GM18499 (cell line): Measurements from ENCODE around the gene TMEM255B.
"Not testable (repeated sequence)": the region's sequence is repeated elsewhere in the genome, so short reads cannot be mapped to it uniquely, and the experiment has no call there.

Experiments used
- ATAC-seq: cut with Tn5 transposase; IDR thresholded peaks from one replicate; pipeline ENCODE4 v1.9.1; 2021; ENCODE audit warnings: moderate number of reproducible peaks; ENCODE audit not compliant: insufficient read depth, unreplicated experiment

Gene TMEM255B

DNA sequence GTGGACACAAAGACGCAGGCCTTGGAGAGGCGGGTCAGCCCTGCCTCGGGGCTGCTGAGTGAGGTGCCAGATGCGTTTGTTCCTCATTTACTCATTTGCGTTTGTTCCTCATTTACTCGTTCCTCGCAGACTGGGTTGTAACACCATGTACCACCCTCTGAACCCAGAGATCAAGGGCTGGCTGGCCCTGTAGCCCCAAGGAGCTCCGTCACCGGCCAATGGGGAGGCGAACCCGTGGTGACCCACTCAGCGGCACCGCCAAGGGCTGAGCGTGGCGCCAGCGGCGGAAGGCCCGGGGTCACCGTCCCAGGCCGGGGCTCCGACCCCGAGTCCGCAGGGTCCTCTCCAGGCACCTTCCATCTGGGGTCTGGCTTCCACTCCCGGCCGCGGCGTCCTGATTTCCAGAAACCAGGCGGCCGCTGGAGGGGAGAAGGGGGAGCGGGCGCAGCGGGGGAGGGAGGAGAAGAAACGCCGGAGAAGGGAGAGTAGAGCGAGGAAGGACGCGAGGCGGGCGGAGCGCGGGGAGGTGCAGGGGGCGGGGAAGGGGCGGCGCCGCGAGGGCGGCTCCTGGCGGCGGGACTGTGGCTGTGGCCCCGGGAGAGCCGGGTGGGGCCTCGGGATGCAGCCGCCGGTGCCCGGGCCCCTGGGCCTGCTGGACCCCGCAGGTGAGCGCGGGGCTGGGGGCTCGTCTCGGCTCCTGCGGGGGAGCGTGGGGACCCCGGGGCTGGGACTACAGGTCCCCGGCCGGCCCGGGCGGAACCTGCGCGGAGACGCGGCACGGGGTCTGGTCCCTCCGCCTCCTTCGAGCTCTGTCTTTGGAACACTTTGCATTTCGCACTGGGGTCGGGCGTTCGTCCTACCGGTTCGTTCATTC is at the start of gene TMEM255B:
Gene TMEM255B, plus strand, starts transcription at position 576 of the 874 bp plus-strand sequence. Its CDS starts 44 bp downstream, at position 620.
- ATAC-seq, result no peak

DNA sequence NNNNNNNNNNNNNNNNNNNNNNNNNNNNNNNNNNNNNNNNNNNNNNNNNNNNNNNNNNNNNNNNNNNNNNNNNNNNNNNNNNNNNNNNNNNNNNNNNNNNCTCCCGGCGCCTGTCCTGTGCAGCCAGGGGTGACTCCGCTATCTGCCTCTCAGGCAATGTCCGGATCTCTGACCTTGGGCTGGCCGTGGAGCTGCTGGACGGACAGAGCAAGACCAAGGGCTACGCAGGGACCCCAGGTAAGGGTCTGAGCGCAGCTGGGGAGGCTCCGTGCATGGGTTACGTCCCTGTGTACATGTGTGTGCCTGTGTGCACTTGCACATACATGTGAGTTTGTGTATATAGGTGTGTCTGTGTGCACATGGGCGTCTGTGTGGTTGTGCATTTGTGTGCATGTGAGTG is 36.1 kb upstream of the TMEM255B start:
- no peak for ATAC-seq

GRCh38 chr13:113723410-113724015 is 35.5 kb upstream of the TMEM255B start:
- no peak for ATAC-seq

- ATAC-seq, result no peak
These were observed 34.8 kb upstream of the TMEM255B start for GRCh38 chr13:113724016-113724758.

GRCh38 chr13:113724780-113725315 is 34.2 kb upstream of the TMEM255B start:
- no peak for ATAC-seq

- ATAC-seq, result not testable (repeated sequence)
These were observed 33.5 kb upstream of the TMEM255B start for GRCh38 chr13:113725329-113726105.

- ATAC-seq, result not testable (repeated sequence)
These were observed 32.8 kb upstream of the TMEM255B start for GRCh38 chr13:113726106-113726821.

DNA sequence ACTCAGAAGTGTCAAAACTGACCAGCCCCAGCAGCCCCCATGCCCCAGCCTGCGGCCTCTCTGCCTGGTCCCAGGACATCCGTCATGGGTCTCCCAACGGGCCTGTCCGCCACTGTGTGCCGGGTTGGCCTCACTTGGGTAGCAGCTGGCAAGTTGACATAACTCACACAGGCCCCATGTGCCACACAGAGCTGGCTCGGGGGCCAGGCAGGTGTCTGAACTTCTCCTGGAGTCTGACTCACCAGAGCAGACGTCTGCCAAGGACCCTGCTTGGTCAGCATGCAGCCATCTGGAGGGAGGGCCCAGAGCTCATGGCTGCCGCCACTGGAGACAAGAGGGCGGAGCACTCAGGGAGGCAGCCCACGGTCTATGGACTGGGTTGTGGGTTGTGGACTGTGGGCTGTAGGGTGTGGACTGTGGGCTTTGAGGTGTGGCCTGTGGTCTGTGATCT is 32.0 kb upstream of the TMEM255B start:
- no peak for ATAC-seq

GRCh38 chr13:113728571-113729054 is 30.4 kb upstream of the TMEM255B start:
- no peak for ATAC-seq

GRCh38 chr13:113729187-113730019 is 29.6 kb upstream of the TMEM255B start:
- ATAC-seq, result no peak

DNA sequence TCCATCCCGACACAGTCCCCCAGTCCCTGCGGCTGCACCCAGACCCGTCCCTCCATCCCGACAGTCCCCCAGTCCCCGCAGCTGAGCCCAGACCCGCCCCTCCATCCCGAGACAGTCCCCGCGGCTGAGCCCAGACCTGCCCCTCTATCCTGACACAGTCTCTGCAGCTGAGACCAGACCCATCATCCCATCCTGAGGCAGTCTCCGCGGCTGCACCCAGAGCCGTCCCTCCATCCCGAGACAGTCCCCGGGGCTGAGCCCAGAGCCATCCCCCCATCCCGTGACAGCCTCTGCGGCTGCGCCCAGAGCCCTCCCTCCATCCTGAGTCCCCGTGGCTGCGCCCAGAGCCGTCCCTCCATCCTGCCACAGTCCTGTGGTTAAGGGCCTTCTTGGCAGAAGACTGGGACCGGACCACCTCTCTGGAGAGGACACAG is 28.8 kb upstream of the TMEM255B start:
- no peak for ATAC-seq

GRCh38 chr13:113730831-113731191 is 28.2 kb upstream of the TMEM255B start:
- no peak for ATAC-seq

DNA sequence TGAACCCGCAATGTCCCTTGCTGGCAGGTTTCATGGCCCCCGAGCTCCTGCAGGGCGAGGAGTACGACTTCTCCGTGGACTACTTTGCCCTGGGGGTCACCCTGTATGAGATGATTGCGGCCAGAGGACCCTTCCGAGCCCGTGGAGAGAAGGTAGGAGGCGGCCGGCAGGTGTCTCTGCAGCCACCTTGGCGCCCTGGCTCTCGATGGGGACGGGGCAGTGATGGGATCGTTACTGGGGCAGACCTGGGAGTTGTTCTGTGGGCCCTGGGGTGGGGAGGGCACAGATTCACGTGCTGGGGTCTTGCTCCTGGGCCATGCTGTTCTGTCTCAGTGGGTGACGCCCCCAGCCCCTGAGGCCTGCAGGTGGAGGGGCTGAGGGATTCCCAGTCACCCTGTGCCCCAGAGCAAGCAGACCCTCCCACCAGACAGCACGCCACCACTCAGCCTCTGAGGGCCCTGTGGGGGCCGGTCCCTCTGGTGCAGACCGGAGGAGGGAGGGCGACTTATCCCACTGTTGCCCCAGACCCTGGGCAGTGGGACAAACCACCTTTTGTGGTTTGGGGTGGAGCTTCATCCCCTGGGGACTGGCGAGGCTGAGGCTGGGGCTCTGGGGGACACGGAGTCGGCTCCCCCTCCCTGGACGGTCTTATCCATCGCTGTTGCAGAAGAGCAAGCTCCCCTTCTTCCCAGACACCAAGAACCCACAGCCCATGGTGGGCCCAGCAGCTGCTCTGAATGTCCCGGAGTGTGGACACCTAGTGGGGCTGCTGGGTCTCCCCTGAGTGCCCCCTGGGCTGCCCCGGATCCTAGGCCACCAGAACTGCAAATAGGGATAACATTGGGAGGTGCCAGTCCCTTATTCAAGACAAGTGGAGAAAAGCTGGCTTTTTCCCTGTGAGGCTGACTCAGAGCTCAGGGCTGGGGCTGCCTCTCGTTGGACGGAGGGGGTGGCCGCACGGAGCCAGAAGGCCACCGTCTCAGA is 27.5 kb upstream of the TMEM255B start:
- ATAC-seq, result no peak

DNA sequence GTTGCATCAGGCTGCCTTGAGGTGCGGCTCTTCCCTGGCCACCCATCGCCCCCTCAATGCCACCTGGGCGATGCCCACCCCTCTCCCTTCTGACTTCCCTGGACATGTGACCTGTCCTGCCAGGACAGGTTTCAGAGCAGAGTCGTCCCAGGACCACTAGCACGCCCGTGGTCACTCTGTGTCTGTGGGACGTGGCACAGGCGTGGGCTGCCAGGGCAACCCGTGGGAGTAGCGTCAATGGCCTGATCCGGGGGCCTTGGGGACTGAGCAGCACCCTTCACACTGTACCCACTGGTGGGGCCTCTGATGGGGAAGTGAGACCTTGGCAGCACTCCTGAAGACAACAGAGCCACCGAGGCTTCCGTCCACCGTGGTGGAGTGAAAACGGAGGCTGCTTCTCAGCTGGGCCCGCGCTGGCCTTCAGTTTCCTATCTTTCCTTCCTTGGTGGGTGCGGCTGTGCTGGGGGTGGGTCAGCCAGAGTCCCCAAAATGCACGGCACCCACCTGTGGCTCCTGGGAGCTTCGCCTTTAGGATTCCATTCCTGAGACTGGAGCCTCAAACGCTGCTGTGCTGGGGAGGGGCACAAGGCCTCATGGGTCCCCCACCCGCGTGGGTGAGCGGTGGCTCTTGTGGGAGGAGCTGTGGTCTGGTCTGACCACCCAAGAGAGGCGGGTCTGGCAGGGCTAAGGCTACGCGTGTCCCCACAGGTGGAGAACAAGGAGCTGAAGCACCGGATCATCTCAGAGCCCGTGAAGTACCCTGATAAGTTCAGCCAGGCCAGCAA is 26.7 kb upstream of the TMEM255B start:
- ATAC-seq, result no peak

DNA sequence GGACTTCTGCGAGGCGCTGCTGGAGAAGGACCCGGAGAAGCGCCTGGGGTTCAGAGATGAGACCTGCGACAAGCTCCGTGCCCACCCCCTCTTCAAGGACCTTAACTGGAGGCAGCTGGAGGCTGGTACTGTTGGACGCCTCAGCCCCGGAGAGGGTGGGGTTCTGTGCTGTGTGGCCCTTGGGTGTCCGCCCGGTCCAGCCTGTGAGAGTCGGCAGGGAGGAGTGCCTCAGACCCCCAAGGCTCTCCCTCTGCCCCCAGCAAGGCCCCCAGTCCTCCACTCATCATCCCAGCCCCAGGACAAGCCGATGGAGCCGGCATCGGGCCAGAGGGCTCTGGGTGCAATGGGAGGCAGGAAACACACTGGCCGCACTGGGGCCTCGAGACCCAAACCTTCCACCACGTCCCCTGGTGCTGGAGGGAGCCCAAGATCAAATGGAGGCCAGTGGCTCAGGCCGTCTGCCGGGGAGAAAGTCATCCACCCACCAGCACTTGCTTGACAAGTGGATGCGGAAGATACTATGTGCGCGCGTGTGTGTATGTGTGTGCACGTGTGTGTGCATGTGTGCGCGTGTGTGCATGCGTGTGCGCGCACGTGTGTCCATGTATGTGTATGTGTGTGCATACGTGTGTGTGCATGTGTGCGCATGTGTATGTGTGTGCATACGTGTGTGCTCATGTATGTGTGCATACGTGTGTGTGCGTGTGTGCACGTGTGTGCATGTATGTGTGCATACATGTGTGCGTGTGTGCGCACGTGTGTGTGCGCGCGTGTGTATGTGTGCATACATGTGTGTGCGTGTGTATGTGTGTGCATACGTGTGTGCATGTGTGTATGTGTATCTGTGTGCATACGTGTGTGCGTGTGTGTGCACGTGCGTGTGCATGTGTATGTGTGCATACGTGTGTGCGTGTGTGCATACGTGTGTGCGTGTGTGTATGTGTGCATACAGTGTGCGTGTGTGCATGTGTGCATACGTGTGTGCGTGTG is 25.8 kb upstream of the TMEM255B start:
- no peak for ATAC-seq
